Nephron (organoid): ENCODE data around the gene UBE2H.
"Not testable (repeated sequence)": the region's sequence is repeated elsewhere in the genome, so short reads cannot be mapped to it uniquely, and the experiment has no call there.

Experiments used
- H3K27ac Mint-ChIP-seq, 3 experiments: 2 replicates each; pipeline ENCODE4 v1.8.0; 2020; ENCODE audit warnings: mixed read lengths in 3 of 3, mild to moderate bottlenecking in 2 of 3, moderate library complexity in 1 of 3
- H3K27me3 Mint-ChIP-seq: 2 replicates; pipeline ENCODE4 v1.8.0; 2021; ENCODE audit warnings: low read depth, mild to moderate bottlenecking, moderate library complexity, mixed read lengths
- H3K36me3 Mint-ChIP-seq: 2 replicates; pipeline ENCODE4 v1.8.0; 2020; ENCODE audit warnings: low read depth, mixed read lengths
- H3K4me1 Mint-ChIP-seq: 2 replicates; pipeline ENCODE4 v1.8.0; 2020; ENCODE audit warnings: mixed read lengths
- H3K4me3 Mint-ChIP-seq, 3 experiments: 2 replicates each; pipeline ENCODE4 v1.8.0; 2020; ENCODE audit warnings: mild to moderate bottlenecking in 3 of 3, mixed read lengths in 3 of 3, moderate library complexity in 2 of 3
- H3K9me3 Mint-ChIP-seq: 2 replicates; pipeline ENCODE4 v1.8.0; 2020; ENCODE audit warnings: mixed read lengths
- TF ChIP-seq, protein P1 (sequence below), 3 experiments: fragments of 200-600 bp; sonication (generic); IDR thresholded peaks; one replicate each; pipeline ENCODE4 v1.5.0; 2021; ENCODE audit warnings: antibody characterized with exemption in 3 of 3; ENCODE audit not compliant: unreplicated experiment in 3 of 3

UBE2H gene

DNA sequence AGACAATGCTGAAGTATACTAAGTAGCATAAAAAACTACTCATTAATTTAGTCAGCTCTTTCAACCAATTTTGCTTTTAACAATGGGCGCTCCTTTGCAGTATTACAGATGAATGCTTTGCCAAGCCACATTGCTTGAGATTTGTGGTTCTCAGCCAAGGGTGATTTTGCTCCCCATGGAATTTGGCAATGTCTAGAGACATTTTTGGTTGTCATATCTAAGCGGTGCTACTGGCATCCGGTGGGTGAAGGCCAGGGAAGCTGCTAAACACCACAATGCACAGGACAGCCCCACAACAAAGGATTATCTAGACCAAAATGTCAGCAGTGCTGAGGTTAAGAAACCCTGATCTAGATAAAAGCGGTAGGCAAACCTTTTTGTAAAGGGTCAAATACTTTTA is 112.0 kb downstream of the UBE2H start:
- Mint-ChIP-seq H3K27ac (no peak overlapping the region), H3K9me3 (no peaks in the 10 kb centered on the region), H3K4me3 (no peak overlapping the region), H3K27me3 (no peaks in the 10 kb centered on the region), H3K4me1 (peaks cover 10% of the 10 kb centered on the region), H3K36me3 (peaks cover 26% of the 10 kb centered on the region)
- TF ChIP-seq, protein P1, sequence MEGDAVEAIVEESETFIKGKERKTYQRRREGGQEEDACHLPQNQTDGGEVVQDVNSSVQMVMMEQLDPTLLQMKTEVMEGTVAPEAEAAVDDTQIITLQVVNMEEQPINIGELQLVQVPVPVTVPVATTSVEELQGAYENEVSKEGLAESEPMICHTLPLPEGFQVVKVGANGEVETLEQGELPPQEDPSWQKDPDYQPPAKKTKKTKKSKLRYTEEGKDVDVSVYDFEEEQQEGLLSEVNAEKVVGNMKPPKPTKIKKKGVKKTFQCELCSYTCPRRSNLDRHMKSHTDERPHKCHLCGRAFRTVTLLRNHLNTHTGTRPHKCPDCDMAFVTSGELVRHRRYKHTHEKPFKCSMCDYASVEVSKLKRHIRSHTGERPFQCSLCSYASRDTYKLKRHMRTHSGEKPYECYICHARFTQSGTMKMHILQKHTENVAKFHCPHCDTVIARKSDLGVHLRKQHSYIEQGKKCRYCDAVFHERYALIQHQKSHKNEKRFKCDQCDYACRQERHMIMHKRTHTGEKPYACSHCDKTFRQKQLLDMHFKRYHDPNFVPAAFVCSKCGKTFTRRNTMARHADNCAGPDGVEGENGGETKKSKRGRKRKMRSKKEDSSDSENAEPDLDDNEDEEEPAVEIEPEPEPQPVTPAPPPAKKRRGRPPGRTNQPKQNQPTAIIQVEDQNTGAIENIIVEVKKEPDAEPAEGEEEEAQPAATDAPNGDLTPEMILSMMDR (IDR thresholded peaks at IDR 0.05; ENCODE audit: unreplicated experiment in 3 of 3): no peak

DNA sequence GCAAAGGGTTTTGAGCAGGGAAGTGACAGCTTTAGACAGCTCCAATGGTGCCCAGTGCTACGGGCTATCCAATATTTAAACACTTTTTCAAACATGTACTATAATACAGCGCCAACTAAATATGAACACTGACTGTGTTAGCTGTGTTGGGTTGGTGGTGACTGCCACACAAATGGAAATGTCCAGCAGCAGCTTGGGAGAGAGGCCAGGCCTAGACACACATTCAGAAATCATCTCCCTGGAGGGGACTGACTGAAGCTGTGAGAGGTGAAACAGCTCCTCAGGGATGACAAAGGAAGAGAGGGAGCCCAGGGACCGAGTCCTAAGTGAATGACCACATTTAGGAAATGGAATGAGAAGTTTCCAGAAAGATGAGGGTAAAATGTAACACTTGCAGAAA is 115.8 kb downstream of the UBE2H start:
- TF ChIP-seq, protein P1 (IDR thresholded peaks at IDR 0.05; ENCODE audit: unreplicated experiment in 3 of 3): no peak
- Mint-ChIP-seq H3K4me1 (peaks cover 17% of the 10 kb centered on the region), H3K9me3 (no peaks in the 10 kb centered on the region)

DNA sequence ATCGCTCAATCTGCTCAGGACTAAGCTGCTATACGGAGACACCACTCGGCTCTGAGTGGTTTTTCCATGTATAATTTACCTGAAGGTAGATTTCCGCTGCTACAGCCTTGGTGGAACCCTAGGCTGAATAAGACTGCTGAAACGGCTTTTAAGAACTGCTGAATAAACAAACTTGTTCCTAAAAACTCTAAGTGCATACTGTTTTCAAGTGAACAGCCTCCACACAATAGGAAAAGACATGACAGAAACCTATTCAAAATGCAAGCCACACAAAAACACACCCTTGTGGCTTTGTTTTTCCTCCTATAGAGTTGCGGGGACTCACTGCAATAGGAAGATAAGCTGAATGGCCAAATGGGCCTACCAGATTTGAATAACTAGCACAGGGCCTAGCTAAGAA is 117.2 kb downstream of the UBE2H start:
- TF ChIP-seq, protein P1 (IDR thresholded peaks at IDR 0.05; ENCODE audit: unreplicated experiment in 3 of 3): no peak
- no peaks in the 10 kb centered on the region for H3K9me3 Mint-ChIP-seq
- no peak overlapping the region for H3K4me3 Mint-ChIP-seq
- peaks cover 55% of the 10 kb centered on the region for H3K36me3 Mint-ChIP-seq
- H3K27ac Mint-ChIP-seq: no peak overlapping the region
- no peaks in the 10 kb centered on the region for H3K27me3 Mint-ChIP-seq
- peaks cover 31% of the 10 kb centered on the region for H3K4me1 Mint-ChIP-seq

More for the DNA sequence above, 115.8 kb downstream of the UBE2H start:
- H3K27ac Mint-ChIP-seq: no peak overlapping the region
- no peak overlapping the region for H3K4me3 Mint-ChIP-seq
- H3K27me3 Mint-ChIP-seq: no peaks in the 10 kb centered on the region
- H3K36me3 Mint-ChIP-seq: peaks cover 49% of the 10 kb centered on the region

DNA sequence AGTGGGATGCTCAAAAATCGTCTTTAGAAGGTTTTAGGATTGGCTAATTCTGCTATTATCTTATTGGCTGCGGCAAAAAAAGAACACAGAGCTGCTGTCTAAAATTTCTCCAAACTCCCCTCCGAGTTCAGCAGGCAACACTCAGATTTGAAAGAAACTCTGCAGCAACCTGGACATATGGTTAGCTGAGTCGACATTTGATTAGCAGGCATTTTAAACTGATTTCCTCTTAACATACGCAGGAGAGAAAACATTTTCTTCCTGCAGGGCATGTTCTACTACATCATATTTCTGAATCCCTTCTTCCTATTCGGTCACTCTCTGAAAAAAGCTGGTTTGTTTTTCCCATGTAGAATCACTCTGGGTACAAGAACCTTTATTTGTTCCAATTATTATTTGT is 119.4 kb downstream of the UBE2H start:
- Mint-ChIP-seq H3K36me3 (peaks cover 50% of the 10 kb centered on the region), H3K4me1 (peaks cover 41% of the 10 kb centered on the region)
- not testable (repeated sequence) for H3K27ac Mint-ChIP-seq, H3K9me3 Mint-ChIP-seq, H3K4me3 Mint-ChIP-seq, H3K27me3 Mint-ChIP-seq

DNA sequence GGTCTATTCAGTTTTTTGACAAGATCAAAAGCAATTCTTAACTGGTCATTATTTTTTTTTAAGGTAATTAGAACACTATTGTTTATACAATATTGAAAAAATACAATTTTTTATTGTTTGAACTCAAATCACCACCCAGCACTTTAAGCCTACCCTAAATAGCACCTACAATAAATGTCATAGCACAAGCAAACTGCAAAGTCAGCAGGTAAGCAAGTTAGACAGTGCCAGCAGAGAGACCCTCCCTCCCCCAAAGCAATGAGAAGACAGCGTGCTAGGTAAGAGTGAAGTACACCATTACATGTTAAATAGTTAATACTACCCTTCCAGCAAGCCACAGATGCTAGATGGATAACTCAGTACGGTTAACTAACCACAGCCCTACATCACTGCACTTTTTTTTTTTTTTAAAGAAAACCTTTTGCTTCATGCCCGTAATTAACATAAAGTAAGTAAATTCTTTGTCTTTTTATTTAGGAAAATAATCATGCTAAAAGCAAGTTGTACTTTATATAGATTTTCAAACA is 120.0 kb downstream of the UBE2H start:
- Mint-ChIP-seq H3K27me3 (no peaks in the 10 kb centered on the region), H3K36me3 (peaks cover 49% of the 10 kb centered on the region), H3K9me3 (no peaks in the 10 kb centered on the region), H3K4me3 (no peak overlapping the region), H3K4me1 (peaks cover 41% of the 10 kb centered on the region), H3K27ac (peak overlapping the region; percentile 12 to 96 (median 58))
- TF ChIP-seq, protein P1 (IDR thresholded peaks at IDR 0.05; ENCODE audit: unreplicated experiment in 3 of 3): no peak

DNA sequence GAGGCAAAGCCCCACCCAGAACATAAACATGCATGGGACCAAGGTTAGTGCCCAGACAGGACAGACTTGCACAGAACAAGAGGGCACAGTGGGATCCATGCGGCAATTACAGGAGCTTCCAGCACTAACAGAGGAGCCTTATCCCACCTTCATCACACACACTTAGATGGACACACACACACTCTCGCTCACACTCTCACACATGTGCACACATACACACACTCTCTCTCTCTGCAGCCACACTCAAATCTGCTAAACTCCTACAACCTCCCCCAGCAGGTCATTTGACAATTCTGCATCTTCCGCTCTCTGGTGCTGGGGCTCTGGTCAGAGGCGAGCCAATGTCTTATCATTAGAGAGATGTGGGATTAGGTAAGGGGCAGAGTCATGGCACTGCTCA is 120.5 kb downstream of the UBE2H start:
- no peak overlapping the region for H3K4me3 Mint-ChIP-seq
- no peaks in the 10 kb centered on the region for H3K9me3 Mint-ChIP-seq
- H3K27ac Mint-ChIP-seq: peak overlapping the region; percentile 12 to 96 (median 58)
- peaks cover 41% of the 10 kb centered on the region for H3K4me1 Mint-ChIP-seq
- no peaks in the 10 kb centered on the region for H3K27me3 Mint-ChIP-seq
- TF ChIP-seq, protein P1 (IDR thresholded peaks at IDR 0.05; ENCODE audit: unreplicated experiment in 3 of 3): no peak
- H3K36me3 Mint-ChIP-seq: peaks cover 45% of the 10 kb centered on the region
